IPS-NIHi11 (cell line): ENCODE measurements around the gene NPTX1.

Source experiments
- DNase-seq: peaks from one replicate; pipeline ENCODE4 v3.0.0; 2012; ENCODE audit warnings: mixed read lengths, low spot score

NPTX1 gene

DNA sequence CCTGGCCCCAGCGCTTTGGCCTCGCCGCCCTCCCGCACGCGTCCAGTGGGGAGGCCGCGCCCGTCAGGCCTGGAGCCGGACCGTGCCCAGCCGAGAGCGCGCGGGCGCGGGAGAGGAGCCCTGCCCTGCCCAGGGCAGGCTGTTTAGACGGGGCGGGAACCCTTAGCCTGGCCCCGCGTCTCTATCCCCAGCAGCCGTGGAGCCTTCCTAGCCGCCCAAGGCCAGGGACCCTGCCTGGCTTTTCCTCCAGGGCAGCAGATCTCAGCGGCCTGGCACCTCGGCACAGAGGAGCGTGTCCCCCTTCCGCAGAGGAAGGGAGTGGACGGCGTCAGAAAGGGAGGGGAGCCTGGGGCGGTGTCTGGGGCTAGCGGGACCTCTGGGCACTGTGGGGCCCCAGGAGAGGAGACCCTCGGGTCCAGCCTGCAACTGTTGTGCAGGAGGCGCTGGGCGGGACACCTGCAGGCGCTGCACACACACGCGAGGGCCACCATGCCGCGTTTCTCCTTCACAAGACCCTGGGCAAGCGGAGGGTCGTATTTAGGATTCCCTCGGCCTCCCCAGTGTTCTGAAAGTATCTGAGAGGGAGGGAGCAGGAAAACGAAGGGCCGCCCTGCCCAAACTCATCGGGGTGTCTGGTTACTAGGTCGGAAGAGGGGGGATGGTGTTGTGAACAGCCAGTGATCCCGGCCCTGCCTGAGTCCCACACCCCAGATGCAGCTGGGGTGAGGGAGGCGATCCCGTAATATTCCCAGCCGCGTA, 2.3 kb upstream of the NPTX1 start:
- peak; percentile 54 for DNase-seq

GRCh38 chr17:80477647-80478478, 1.5 kb upstream of the NPTX1 start:
- DNase-seq: peak; percentile 87

DNA sequence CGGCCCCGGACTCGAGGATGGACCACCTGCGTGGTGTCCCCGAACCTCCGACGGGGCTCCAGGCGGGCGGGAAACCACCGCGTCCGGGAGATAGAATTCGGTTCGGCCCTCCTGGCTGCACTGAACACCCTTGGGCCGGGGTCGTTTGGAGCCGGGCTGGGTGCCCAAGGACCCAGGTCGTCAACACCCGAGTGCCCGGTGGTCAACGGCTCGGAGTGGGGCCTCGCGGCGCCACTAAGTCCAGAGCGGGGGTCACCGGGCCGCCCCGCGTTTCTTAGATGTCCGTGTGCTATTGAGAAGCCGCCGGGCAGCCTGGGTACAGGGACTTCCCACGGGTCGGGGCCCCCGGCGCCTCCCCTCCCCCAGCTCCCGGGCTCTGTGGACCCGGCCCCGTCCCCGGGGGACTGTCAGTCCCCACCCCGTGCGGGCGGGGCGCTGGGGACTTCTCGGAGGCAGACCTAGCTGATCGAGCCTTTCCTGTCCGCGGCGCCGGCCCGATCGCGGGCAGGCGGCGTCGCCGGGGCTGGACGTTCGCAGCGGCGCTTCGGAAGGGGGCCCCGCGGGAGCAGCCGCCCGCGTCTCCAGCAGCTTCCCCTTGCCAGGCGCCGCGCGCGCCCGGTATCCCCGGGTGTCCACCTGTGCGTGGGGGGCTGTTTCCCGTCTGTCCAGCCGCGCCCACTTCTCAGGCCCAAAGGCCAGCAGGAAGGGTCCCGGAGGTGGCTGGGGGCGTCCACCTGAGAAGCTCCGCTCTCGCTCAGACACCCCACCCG, 655 bp upstream of the NPTX1 start:
- peak; percentile 51 for DNase-seq

GRCh38 chr17:80474961-80475909, 1.2 kb downstream of the NPTX1 start:
- no peak for DNase-seq

DNA sequence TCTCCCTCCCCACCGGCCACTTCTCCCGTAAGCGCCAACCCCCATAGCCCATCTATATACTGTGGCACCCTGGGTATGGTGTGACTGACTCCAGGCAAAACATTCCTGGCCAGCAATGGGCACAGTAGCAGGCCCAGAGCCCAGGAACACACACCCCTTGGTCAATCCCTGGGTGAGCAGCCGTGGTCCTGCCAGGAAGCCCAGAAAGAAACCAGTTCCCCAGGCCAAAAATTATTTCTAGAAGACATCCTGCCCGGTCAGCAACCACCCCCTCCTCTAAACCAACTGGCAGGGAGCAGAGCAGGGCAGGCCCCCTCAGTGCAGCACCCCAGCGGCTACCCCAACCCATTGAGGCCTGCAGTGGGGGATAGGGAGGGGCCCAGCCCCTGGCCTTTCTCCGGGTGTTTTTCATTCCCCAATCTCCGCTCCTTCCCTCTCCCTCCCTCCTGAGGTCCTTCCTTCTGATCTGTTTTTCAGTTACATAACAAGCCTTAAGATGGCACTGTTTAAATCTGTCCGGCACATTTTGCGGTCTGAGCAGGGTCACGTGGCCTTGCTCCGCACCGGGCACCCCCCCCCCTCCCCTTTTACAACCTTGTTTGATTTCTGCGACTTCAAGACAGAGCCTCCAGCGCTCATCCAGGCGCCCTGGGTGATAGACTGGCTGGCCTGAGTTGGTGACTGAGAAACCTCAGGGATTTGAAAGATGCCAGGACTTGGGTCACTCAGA, 2.0 kb downstream of the NPTX1 start:
- DNase-seq: peak; percentile 41

DNA sequence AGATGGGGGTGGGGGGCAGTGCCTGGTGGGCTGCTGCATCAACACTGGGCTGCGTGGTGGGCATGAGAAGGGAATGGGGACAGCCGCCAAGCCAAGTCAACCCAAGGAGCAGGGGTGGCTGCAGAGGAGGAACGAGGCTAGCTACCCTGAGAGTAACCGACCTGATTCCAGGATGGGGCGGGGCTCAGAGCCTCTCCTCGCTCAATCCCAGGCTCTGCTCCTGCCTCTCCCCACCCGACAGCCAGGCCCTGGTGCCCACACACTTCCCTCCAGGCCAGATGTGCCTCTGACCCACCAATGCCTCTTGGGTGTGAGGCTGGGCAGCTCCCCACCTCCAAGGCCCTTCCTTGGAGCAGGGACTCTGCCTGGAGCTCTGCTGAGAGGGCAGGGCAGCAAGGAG, 2.7 kb downstream of the NPTX1 start:
- no peak for DNase-seq

DNA sequence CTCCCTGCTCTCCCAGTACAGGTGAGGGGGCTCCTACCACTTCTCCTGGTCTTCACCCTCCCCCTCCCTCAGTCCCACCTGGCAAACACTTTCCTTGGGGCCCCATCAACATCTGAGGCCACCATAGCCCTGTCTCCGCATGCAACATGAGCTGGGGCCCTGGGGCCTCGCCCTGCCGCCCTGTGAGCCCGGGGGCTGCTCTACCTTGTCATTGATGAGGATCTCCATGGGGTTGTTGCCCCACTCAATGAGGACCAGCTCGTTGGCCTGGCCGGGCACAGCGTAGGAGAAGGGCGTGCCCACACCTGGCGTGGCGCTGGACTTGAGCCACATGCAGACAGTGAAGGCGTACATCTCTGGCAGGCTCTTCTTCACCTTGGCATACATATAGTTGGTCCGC, 3.4 kb downstream of the NPTX1 start:
- DNase-seq: no peak

GRCh38 chr17:80471922-80472321, 4.5 kb downstream of the NPTX1 start:
- DNase-seq: no peak

- no peak for DNase-seq
Observed at GRCh38 chr17:80470603-80471002, 5.8 kb downstream of the NPTX1 start.

- DNase-seq: no peak
Observed at GRCh38 chr17:80469667-80470066, 6.7 kb downstream of the NPTX1 start.

GRCh38 chr17:80468781-80469493, 7.5 kb downstream of the NPTX1 start:
- no peak for DNase-seq

DNA sequence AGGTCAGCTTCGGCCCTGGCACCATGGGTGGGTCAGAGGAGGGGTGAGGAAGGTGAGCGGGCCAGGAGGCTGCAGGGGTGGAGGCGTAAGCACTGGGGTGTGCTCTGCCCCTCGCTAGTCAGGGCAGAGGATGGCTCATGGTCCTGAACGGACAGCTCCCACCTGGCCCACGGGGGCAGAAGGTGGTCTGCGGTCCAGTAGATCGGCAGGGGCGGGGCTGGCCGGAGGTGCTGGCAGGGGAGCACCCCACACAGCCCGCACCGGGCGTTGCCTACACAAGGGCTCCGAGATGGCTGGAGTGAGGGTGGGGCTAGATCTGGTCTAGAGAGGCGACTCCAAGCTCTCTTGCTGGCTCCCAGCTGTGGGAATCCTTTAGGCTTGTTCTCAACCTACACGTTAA, 8.2 kb downstream of the NPTX1 start:
- peak; percentile 90 for DNase-seq

GRCh38 chr17:80466188-80466705, 10.2 kb downstream of the NPTX1 start:
- DNase-seq: no peak

DNA sequence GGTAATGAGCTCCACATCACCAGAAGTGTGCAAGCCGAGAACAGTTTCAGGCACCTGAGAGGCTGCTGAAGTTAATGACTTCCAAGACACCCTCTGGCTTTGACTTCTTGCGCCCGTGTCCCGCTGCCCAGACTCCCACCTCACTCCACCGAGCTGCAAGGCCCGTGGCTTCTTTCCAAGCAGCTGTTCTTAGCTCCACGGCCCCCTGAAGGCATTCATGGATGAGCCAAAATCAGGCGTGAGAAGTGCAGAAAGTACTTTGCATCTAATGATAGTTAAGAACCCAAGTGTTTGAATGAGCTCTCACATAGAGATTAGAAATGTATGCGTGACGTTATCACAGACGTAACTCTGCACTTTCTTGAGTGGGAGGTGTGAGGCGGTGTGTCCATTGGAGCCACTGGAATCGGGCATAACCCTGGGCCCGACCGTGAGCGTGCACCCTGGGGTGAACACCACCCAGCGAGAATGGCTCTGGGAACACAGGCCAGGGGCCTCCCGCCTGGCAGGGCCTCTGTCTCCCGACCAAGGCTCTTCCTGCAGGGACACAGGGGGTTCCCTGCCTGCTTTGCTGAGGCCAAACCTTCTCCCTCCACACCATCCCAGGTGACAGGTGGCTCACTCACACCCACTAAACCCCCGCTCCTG, 11.0 kb downstream of the NPTX1 start:
- DNase-seq: no peak

- no peak for DNase-seq
Observed at GRCh38 chr17:80464486-80464885, 11.9 kb downstream of the NPTX1 start.

- no peak for DNase-seq
Observed at GRCh38 chr17:80463784-80464400, 12.5 kb downstream of the NPTX1 start.

DNA sequence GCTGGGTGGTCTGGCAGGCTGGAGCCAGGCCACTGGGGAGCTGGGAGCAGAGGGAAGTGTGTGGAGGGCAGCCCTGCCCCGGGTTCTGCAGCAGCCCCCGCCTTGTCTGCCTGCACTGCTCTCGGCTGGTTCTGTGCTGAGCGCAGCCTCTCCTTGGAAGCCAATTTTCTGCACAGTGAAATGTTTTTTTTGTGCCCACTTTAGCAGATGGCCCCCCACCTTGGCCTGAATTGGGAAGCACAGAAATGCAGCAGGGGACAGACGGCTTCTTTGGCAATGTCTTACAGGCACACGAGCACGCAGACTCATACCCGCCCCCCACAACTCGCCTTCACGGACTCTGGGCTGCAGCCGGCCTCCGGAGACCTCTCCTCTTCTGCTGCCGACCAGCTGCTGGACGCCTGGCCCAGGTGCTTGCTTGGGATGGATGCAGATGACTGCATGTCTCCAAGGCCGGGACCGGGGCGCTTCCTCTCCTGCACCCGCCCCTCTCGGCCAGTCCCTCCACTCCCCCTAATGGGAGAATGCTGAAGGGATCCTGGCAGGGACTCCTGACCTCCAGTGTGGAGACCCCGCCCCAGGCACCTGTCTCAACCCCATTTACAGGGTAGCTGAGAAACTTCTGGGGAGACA, 14.8 kb downstream of the NPTX1 start:
- DNase-seq: peak; percentile 52

GRCh38 chr17:80460429-80460834, 16.0 kb downstream of the NPTX1 start:
- DNase-seq: no peak
